Upper lobe of right lung (tissue), 1 donor: ENCODE data around the gene C8A. TPM values are rescaled to one million over a fixed set of nuclear protein-coding genes. Genes with fewer than 3 reads are reported as not detected.

Experiments
- ATAC-seq: fragments of 200-7000 bp; cut with Tn5 transposase; one replicate; pipeline ENCODE4 v1.9.1; 2020; ENCODE audit warnings: mild to moderate bottlenecking, moderate library complexity
- DNase-seq: peaks from one replicate; pipeline ENCODE4 v3.0.0-alpha.2; 2020
- H3K27ac ChIP-seq: fragments of 200-600 bp; one replicate; pipeline ENCODE4 v1.8.0; 2022
- H3K27me3 ChIP-seq: fragments of 200-600 bp; one replicate; pipeline ENCODE4 v1.8.0; 2022; ENCODE audit warnings: mild to moderate bottlenecking
- H3K36me3 ChIP-seq: fragments of 200-600 bp; one replicate; pipeline ENCODE4 v1.8.0; 2022
- H3K4me1 ChIP-seq: fragments of 200-600 bp; one replicate; pipeline ENCODE4 v1.8.0; 2022
- H3K4me3 ChIP-seq: fragments of 200-600 bp; one replicate; pipeline ENCODE4 v1.8.0; 2022; ENCODE audit warnings: mild to moderate bottlenecking
- H3K9me3 ChIP-seq: fragments of 200-600 bp; one replicate; pipeline ENCODE4 v1.8.0; 2022
- intact Hi-C: fragments of 100-400 bp; cut with DNase I; formaldehyde crosslinking; loops from one replicate; pipeline ENCODE4 v1.11.0; 2022
- total RNA-seq: library from RNA; stranded (reverse); fragmentation: NEBNext Ultra II Directional; extraction: Animal tissue kit (Norgen Biotek cat#: 25700); gene quantifications from one replicate; pipeline ENCODE4 v1.2.1, GENCODE V29; 2021
- TF ChIP-seq, protein P1 (sequence below): fragments of 200-600 bp; IDR thresholded peaks from one replicate; pipeline ENCODE4 v1.8.0; 2022; ENCODE audit warnings: antibody characterized with exemption
- donor health status: DM: no; HTN: yes; CAD: no; lungs with severe emphysema.

The C8A gene
- total RNA-seq, 1 donor from 2014 or later: not detected

DNA sequence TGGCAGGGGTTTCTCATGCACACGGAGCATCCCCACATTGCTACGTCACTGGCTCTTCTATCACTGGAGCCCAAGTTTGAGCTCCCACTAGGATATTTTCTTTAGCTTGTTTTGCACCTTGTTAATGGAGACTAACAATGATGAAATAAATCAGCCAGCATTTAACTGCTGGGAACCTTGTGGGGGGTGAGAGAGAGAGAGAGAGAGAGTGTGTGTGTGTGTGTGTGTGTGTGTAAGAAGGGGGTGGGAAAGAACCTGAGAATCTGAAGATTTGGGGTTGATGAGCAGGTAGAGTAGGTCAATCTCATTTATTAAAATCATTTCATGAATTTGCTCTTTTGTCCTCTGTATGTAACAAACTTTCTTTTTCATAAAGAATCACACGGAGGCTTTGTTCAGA is 110.6 kb downstream of the C8A start:
- Histone ChIP-seq H3K27ac (no peak overlapping the region), H3K27me3 (no peaks in the 10 kb centered on the region), H3K9me3 (no peaks in the 10 kb centered on the region), H3K36me3 (no peaks in the 10 kb centered on the region), H3K4me3 (no peak overlapping the region), H3K4me1 (no peaks in the 10 kb centered on the region)
- DNase-seq: no peak
- intact Hi-C loops: no loop called here
- TF ChIP-seq, protein P1, sequence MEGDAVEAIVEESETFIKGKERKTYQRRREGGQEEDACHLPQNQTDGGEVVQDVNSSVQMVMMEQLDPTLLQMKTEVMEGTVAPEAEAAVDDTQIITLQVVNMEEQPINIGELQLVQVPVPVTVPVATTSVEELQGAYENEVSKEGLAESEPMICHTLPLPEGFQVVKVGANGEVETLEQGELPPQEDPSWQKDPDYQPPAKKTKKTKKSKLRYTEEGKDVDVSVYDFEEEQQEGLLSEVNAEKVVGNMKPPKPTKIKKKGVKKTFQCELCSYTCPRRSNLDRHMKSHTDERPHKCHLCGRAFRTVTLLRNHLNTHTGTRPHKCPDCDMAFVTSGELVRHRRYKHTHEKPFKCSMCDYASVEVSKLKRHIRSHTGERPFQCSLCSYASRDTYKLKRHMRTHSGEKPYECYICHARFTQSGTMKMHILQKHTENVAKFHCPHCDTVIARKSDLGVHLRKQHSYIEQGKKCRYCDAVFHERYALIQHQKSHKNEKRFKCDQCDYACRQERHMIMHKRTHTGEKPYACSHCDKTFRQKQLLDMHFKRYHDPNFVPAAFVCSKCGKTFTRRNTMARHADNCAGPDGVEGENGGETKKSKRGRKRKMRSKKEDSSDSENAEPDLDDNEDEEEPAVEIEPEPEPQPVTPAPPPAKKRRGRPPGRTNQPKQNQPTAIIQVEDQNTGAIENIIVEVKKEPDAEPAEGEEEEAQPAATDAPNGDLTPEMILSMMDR: no peak
- no peak for ATAC-seq

DNA sequence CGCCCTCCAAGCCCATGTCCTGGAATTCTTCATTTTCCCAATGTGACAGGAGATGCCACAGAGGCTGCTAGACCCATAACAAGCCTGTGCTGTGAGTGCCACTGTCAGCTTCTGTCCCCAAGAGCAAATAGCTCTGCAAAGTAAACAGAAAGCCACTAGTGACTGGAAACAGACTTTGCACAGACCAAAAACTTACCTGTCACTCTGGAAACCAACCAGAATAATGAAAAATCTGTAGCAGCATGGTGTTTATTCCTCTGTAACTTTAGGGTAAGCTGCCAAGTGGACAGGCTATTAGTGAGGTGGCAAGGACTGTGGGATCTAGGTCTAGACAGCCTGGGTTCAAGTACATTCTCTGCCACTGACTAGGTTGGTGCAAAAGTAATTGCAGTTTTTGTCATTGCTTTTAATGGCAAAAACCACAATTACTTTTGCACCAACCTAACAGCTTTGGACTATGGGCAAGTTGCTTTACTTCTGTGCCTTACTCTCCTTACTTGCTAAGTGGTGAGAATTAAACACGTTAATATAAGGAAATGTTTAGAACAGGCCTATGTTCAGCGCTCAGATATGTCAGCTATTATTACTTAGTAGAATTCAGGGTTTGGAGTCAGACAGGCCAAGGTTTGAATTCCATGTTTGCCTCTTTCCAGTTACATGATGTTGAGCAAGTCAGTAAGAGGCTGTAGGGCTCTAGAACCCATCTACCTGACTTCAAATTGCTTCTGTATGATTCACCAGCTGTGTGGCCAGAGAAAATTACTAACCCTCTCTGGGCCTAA is 111.5 kb downstream of the C8A start, which contains the start of gene C8B:
TSS of gene C8B (minus strand) at position 100 of the 782 bp plus-strand sequence. CDS start at position 33, 67 bp downstream.
- DNase-seq: no peak
- intact Hi-C loops: no loop called here
- ATAC-seq: no peak

DNA sequence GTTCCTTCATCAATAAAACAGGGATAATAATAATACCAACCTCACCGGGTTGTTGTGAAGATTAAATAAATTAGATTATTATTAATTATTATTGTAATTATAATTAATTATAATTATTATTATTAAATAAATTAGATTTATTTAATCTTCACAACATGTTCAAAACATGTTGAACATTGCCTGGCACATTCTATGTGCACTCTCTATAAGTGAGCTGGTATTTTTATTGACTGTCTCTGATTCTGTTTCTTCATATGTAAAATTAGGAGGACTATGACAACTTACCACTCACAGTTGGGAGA is 112.1 kb downstream of the C8A start:
- ATAC-seq (no peak), DNase-seq (no peak)
- intact Hi-C loops: no loop called here
- H3K9me3 ChIP-seq: no peaks in the 10 kb centered on the region
- no peak overlapping the region for H3K27ac ChIP-seq
- H3K4me3 ChIP-seq: no peak overlapping the region
- H3K36me3 ChIP-seq: no peaks in the 10 kb centered on the region
- H3K27me3 ChIP-seq: no peaks in the 10 kb centered on the region
- TF ChIP-seq, protein P1: no peak
- H3K4me1 ChIP-seq: no peaks in the 10 kb centered on the region

More for the DNA sequence above, 111.5 kb downstream of the C8A start, which contains the start of gene C8B:
- Histone ChIP-seq H3K4me1 (no peaks in the 10 kb centered on the region), H3K27me3 (no peaks in the 10 kb centered on the region), H3K4me3 (no peak within 1 kb of the TSS), H3K36me3 (no peaks in the 10 kb centered on the region), H3K27ac (no peak within 1 kb of the TSS), H3K9me3 (no peaks in the 10 kb centered on the region)
- TF ChIP-seq, protein P1: no peak

DNA sequence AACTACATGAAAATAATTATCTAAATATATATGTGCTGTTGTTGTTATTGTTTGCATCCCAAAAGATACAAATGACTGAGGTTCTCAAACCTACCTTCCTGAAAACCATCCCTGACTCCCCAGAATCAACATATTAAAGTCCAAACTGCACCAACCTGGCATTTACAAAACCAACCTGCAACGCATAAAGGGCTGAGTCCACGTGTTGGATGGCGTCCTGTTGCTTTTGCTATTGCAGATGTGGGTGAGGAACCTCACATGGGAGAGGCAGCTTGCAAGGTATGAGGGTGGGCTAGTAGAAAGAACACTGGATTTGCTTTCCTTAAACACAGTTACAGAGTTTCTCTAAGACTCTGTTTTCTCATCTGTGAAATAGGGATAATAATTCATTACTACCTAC is 112.8 kb downstream of the C8A start:
- intact Hi-C loops: no loop called here
- no peak for ATAC-seq
- TF ChIP-seq, protein P1: no peak
- H3K36me3 ChIP-seq: no peaks in the 10 kb centered on the region
- H3K27me3 ChIP-seq: no peaks in the 10 kb centered on the region
- H3K4me1 ChIP-seq: no peaks in the 10 kb centered on the region
- no peaks in the 10 kb centered on the region for H3K9me3 ChIP-seq
- no peak for DNase-seq
- H3K4me3 ChIP-seq: no peak overlapping the region
- no peak overlapping the region for H3K27ac ChIP-seq

Other genes starting within 250 kb of the C8A start
- 3.8 TPM for gene PRKAA2, start 209.5 kb upstream of the C8A start, total RNA-seq
- gene FYB2, start 35.4 kb upstream of the C8A start, total RNA-seq: 1.7 TPM
- not detected for gene C8B, start 111.2 kb downstream of the C8A start, total RNA-seq